BJ (cell line): Measurements from ENCODE around the gene ARMC9. TPM values are rescaled to one million over a fixed set of nuclear protein-coding genes. Genes with fewer than 3 reads are reported as not detected.

Source experiments
- CTCF ChIA-PET: fragments of 350-600 bp; formaldehyde crosslinking; extraction: SDS; loops from one replicate; lab custom pipeline; 2021; ENCODE audit warnings: antibody characterized with exemption, inconsistent platforms; lab: Yijun Ruan, JAX
- POLR2A ChIA-PET: fragments of 300-600 bp; sonication (Branson Sonifier 250); formaldehyde crosslinking; extraction: SDS; loops from one replicate; lab custom pipeline; 2021; ENCODE audit warnings: antibody characterized with exemption; lab: Charles Lee
- DNase-seq: peaks from one replicate; pipeline ENCODE4 v3.0.0-alpha.2; 2011; ENCODE audit warnings: low read depth
- H3K27me3 ChIP-seq: 2 replicates; pipeline ENCODE4 v1.6.0; 2011; ENCODE audit warnings: low read length; ENCODE audit not compliant: control insufficient read depth, insufficient read depth
- H3K36me3 ChIP-seq: 2 replicates; pipeline ENCODE4 v1.5.1; 2011; ENCODE audit warnings: low read length; ENCODE audit not compliant: control insufficient read depth, insufficient read depth
- H3K4me3 ChIP-seq: 2 replicates; pipeline ENCODE4 v1.5.1; 2011; ENCODE audit warnings: low read depth, mild to moderate bottlenecking, control low read depth, low read length
- polyA plus RNA-seq: library from polyadenylated mRNA; depleted of rRNA; stranded (reverse); fragments of >200 nt; gene quantifications from 2 replicates; pipeline ENCODE4 v1.2.3, GENCODE V29; 2011
- TF ChIP-seq, protein P1 (sequence below): IDR thresholded peaks from 2 replicates; pipeline ENCODE4 v1.5.1; 2011; ENCODE audit warnings: low read depth, mild to moderate bottlenecking, control low read depth, inconsistent platforms, low read length, moderate library complexity; ENCODE audit not compliant: insufficient read depth

ARMC9 gene
- polyA plus RNA-seq, 1 experiment = 83.1 TPM

DNA sequence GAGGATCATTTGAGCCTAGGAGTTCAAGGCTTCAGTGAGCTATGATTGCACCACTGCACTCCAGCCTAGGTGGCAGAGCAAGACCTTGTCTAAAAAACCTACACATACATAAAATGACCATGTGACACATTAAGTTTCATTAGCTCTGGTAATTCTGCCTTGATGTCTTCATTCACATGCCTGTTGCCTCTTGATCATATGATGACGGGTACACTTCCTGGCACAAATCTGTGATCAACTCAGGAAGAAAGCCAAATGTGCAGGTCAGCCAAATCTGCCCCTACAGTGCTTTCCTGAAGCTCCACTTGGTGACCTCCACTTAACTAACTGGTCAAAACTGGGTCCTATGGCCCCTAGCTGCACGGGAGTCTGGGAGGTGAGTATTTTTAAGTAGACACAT is 142.7 kb downstream of the ARMC9 start:
- Histone ChIP-seq H3K27me3 (no peaks in the 10 kb centered on the region), H3K36me3 (peaks cover 16% of the 10 kb centered on the region), H3K4me3 (no peak overlapping the region)
- DNase-seq = no peak
- TF ChIP-seq, protein P1, sequence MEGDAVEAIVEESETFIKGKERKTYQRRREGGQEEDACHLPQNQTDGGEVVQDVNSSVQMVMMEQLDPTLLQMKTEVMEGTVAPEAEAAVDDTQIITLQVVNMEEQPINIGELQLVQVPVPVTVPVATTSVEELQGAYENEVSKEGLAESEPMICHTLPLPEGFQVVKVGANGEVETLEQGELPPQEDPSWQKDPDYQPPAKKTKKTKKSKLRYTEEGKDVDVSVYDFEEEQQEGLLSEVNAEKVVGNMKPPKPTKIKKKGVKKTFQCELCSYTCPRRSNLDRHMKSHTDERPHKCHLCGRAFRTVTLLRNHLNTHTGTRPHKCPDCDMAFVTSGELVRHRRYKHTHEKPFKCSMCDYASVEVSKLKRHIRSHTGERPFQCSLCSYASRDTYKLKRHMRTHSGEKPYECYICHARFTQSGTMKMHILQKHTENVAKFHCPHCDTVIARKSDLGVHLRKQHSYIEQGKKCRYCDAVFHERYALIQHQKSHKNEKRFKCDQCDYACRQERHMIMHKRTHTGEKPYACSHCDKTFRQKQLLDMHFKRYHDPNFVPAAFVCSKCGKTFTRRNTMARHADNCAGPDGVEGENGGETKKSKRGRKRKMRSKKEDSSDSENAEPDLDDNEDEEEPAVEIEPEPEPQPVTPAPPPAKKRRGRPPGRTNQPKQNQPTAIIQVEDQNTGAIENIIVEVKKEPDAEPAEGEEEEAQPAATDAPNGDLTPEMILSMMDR = no peak
- ChIA-PET CTCF (interaction anchor here (1.0 to 1.4 kb wide), 2 partner anchors 72 to 117 kb away, joined by 3 read pairs; no protein-coding TSS in a partner anchor), POLR2A (no interaction called here)

DNA sequence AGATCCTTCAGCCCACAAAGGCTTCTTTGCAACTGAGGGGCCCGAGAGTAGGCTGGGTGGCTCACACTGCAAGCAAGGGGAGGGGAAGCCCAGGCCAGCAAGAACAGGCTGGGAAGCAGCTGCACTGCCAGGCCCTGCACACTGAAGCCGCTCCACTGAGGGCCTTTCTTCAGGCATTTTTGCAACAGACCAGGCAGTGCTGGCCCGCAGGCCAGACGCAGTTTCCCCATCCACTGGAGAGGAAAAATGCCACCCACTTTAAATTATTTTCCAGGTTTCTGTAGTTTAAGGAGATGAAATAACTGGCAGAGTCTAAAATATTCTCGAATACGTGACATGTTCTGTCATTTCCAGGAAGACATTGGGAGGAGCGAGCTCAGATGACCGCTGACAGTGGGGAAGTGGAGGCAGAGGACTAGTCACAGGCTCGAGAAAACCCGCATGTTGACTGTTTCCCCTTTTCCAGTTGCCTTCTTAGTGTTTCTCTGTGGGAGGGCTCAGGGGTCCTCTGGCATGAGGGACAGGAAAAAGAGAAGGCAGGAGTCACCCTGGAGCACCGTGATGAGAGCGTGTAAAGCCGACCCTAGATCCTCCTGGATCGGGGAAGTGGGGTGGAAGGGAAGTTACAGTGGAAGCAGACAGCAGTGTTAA is 143.8 kb downstream of the ARMC9 start:
- no peak for DNase-seq
- POLR2A ChIA-PET = no interaction called here
- CTCF ChIA-PET = interaction anchor here (1.4 kb wide), 1 partner anchor 116 kb away, joined by 3 read pairs; no protein-coding TSS in a partner anchor
- Histone ChIP-seq H3K4me3 (no peak overlapping the region), H3K36me3 (peaks cover 15% of the 10 kb centered on the region), H3K27me3 (no peaks in the 10 kb centered on the region)
- TF ChIP-seq, protein P1 = no peak

DNA sequence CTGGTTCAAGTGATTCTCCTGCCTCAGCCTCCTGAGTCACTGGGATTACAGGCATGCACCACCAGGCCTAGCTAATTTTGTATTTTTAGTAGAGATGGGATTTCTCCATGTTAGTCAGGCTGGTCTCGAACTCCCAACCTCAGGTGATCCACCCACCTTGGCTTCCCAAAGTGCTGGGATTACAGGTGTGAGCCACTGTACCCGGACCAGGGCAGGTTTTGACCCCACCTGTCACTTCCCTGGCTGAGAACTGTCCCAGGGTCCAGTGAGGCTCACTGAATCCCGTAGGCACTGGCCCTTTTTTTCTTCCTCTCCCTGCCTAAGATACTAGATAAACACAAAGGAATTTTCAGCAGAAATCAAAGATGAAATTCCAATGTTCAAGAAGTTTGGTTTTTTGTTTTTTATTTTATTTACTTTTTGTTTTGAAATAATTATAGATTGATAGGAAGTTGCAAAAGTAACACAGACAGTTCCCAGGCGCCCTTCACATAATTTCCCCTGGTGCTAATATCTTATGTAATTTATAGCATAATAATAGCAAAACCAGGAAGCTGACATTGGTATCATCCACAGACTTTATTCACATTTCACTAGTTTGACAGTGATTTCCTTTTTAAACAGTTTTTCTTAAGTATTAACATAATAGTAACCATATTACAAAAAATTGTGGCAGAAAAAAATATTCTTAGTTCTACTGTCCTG is 144.7 kb downstream of the ARMC9 start:
- CTCF ChIA-PET = no interaction called here
- Histone ChIP-seq H3K4me3 (no peak overlapping the region), H3K36me3 (peaks cover 17% of the 10 kb centered on the region), H3K27me3 (no peaks in the 10 kb centered on the region)
- POLR2A ChIA-PET = no interaction called here
- no peak for DNase-seq
- TF ChIP-seq, protein P1 = no peak

DNA sequence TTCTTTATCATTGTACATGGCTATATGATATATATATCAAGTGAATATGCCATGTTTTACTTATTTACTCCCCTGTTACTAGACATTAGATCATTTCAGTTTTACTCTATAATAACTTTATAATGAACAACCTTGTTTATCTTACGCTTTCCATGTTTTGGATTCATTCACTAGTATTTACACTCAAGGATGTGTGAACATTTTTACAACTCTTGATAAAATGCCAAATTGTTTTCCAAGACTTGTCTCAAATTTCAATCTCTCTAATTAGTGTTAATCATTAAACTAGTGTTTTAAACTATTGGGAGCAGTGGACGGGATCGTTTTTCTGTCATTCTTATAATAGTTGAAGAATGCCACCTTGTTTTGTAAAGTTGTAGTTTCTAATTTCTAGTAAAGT is 145.6 kb downstream of the ARMC9 start:
- Histone ChIP-seq H3K27me3 (no peaks in the 10 kb centered on the region), H3K4me3 (no peak overlapping the region), H3K36me3 (peaks cover 17% of the 10 kb centered on the region)
- DNase-seq = no peak
- ChIA-PET POLR2A (no interaction called here), CTCF (no interaction called here)
- TF ChIP-seq, protein P1 = no peak

DNA sequence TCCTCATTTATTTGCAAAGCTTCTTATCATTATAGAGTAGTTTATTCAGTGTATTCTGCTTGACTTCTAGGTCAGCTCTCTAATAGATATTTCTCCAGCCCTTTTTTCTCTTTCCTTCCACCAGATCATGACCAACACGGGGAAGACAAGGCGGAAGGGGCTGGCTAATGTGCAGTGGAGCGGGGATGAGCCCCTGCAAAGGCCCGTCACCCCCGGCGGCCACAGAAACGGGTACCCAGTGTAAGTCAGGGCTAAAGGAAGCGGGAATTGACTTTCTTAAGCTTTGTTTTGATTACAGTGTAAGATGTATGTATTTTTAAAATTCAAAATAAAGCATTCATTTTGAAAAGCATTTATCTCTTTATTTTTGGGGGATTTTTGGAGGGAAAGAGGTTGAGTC is 146.4 kb downstream of the ARMC9 start:
- peaks cover 17% of the 10 kb centered on the region for H3K36me3 ChIP-seq
- DNase-seq = no peak
- TF ChIP-seq, protein P1 = no peak
- no peak overlapping the region for H3K4me3 ChIP-seq
- ChIA-PET CTCF (no interaction called here), POLR2A (no interaction called here)
- no peaks in the 10 kb centered on the region for H3K27me3 ChIP-seq
